Neural progenitor cell (in vitro differentiated cells): ENCODE measurements around the gene KREMEN2.
A peak's percentile ranks its signal among the peaks of the same experiment; 100 is the strongest.

ENCODE experiments used
- EZH2 ChIP-seq: fragments of 200-600 bp; sonication (generic); IDR thresholded peaks from 2 replicates; pipeline ENCODE4 v1.6.1; 2017; ENCODE audit warnings: antibody characterized with exemption, mild to moderate bottlenecking, moderate library complexity
- TF ChIP-seq, protein P1 (sequence below): fragments of 200-600 bp; sonication (generic); IDR thresholded peaks from 2 replicates; pipeline ENCODE4 v1.5.1; 2017; ENCODE audit warnings: antibody characterized with exemption, mild to moderate bottlenecking

DNA sequence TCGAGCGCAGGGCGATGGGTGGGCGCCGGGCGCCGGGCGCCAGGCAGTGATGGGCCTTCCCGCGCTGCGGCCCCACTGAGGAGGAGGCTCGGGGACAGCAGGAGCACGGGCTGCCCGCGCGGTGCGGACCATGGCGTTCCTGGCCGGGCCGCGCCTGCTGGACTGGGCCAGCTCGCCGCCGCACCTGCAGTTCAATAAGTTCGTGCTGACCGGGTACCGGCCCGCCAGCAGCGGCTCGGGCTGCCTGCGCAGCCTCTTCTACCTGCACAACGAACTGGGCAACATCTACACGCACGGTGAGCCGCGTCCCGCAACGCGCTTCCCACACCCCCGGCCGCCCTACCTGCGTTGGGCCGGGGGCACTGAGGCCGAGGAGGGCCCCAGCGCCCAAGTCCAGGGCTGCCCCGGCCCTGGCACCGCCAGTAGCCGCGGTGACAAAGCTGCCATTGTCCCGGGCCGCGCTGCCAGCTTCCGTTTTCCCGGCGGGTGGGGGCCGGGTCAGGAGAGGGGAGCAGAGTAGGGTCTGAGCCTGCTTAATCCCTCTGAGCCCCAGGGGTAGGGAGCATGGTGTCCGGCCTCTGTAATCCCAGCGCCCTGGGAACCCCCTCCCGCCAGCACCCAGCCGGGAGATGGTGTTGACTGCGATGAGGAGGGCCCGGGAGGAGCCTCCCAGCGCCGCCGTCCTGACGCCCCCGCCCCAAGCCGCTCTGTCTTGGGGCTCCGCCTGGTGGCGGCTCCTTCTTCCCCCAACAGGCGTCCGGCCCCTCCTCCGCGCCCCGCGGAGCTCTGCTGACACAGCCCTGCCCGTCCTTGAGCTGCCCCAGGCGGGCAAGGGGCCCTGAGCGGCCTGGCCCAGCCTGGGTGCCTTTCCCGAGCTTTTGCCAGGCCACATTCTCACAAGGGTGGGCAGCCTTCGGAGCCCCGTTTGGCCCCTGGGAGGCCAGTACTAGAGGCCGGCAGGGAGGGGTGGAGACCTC, 5.8 kb downstream of the KREMEN2 start:
- TF ChIP-seq, protein P1, sequence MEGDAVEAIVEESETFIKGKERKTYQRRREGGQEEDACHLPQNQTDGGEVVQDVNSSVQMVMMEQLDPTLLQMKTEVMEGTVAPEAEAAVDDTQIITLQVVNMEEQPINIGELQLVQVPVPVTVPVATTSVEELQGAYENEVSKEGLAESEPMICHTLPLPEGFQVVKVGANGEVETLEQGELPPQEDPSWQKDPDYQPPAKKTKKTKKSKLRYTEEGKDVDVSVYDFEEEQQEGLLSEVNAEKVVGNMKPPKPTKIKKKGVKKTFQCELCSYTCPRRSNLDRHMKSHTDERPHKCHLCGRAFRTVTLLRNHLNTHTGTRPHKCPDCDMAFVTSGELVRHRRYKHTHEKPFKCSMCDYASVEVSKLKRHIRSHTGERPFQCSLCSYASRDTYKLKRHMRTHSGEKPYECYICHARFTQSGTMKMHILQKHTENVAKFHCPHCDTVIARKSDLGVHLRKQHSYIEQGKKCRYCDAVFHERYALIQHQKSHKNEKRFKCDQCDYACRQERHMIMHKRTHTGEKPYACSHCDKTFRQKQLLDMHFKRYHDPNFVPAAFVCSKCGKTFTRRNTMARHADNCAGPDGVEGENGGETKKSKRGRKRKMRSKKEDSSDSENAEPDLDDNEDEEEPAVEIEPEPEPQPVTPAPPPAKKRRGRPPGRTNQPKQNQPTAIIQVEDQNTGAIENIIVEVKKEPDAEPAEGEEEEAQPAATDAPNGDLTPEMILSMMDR = peak; percentile 57
- no peak for TF ChIP-seq EZH2
